H9 (cell line): Measurements from ENCODE around the gene SAC3D1. TPM values are rescaled to one million over a fixed set of nuclear protein-coding genes. Genes with fewer than 3 reads are reported as not detected.

Source experiments
- DNase-seq: peaks from one replicate; pipeline ENCODE4 v3.0.0-alpha.2; 2017
- H2AFZ ChIP-seq: one replicate; pipeline ENCODE4 v1.6.1; 2013; ENCODE audit warnings: mild to moderate bottlenecking, low read length, control low read depth, moderate library complexity
- H2AK5ac ChIP-seq: 2 replicates; pipeline ENCODE4 v1.6.1; 2013; ENCODE audit warnings: low read length, control low read depth, mixed read lengths; ENCODE audit not compliant: insufficient read length
- H2BK120ac ChIP-seq: one replicate; pipeline ENCODE4 v1.6.1; 2013; ENCODE audit warnings: low read depth, mild to moderate bottlenecking, low read length, control low read depth, inconsistent platforms; ENCODE audit not compliant: poor library complexity, severe bottlenecking
- H2BK12ac ChIP-seq: 2 replicates; pipeline ENCODE4 v1.6.1; 2013; ENCODE audit warnings: low read length, control low read depth, mixed read lengths, low read depth; ENCODE audit not compliant: insufficient read length
- H2BK15ac ChIP-seq: 2 replicates; pipeline ENCODE4 v1.6.1; 2013; ENCODE audit warnings: low read depth, low read length, control low read depth
- H2BK20ac ChIP-seq: one replicate; pipeline ENCODE4 v1.6.1; 2013; ENCODE audit warnings: low read depth, mild to moderate bottlenecking, low read length, control low read depth, inconsistent platforms; ENCODE audit not compliant: poor library complexity, severe bottlenecking
- H2BK5ac ChIP-seq: 2 replicates; pipeline ENCODE4 v1.6.1; 2013; ENCODE audit warnings: low read length, control low read depth, mixed read lengths; ENCODE audit not compliant: insufficient read length
- H3K14ac ChIP-seq: 2 replicates; pipeline ENCODE4 v1.6.1; 2013; ENCODE audit warnings: low read length, control low read depth; ENCODE audit not compliant: insufficient read depth
- H3K18ac ChIP-seq: 2 replicates; pipeline ENCODE4 v1.6.1; 2013; ENCODE audit warnings: low read depth, mild to moderate bottlenecking, mixed read lengths, low read length, control low read depth; ENCODE audit not compliant: insufficient read length
- H3K23ac ChIP-seq: 2 replicates; pipeline ENCODE4 v1.6.1; 2013; ENCODE audit warnings: low read length, control low read depth, mixed read lengths, low read depth; ENCODE audit not compliant: insufficient read length
- H3K23me2 ChIP-seq: 2 replicates; pipeline ENCODE4 v1.6.1; 2013; ENCODE audit warnings: low read depth, mild to moderate bottlenecking, mixed read lengths, low read length, control low read depth; ENCODE audit not compliant: insufficient read length, poor library complexity, severe bottlenecking
- H3K27ac ChIP-seq: 2 replicates; pipeline ENCODE4 v1.5.1; 2013; ENCODE audit warnings: low read length, control low read depth, mixed read lengths, low read depth; ENCODE audit not compliant: insufficient read length
- H3K27me3 ChIP-seq: 2 replicates; pipeline ENCODE4 v1.6.1; 2013; ENCODE audit warnings: low read length, control low read depth, inconsistent platforms; ENCODE audit not compliant: insufficient read depth
- H3K4ac ChIP-seq: 2 replicates; pipeline ENCODE4 v1.6.1; 2013; ENCODE audit warnings: low read depth, mild to moderate bottlenecking, control low read depth, inconsistent platforms, low read length, moderate library complexity
- H3K4me1 ChIP-seq: 2 replicates; pipeline ENCODE4 v1.6.1; 2013; ENCODE audit warnings: low read length, control low read depth, inconsistent platforms; ENCODE audit not compliant: insufficient read depth
- H3K4me2 ChIP-seq: 2 replicates; pipeline ENCODE4 v1.6.1; 2013; ENCODE audit warnings: low read length, control low read depth, mixed read lengths; ENCODE audit not compliant: insufficient read length, insufficient read depth
- H3K56ac ChIP-seq: 2 replicates; pipeline ENCODE4 v1.6.1; 2013; ENCODE audit warnings: low read depth, mild to moderate bottlenecking, mixed read lengths, low read length, control low read depth; ENCODE audit not compliant: insufficient read length
- H3K79me1 ChIP-seq: 2 replicates; pipeline ENCODE4 v1.6.1; 2013; ENCODE audit warnings: low read depth, mild to moderate bottlenecking, moderate library complexity, low read length, control low read depth, inconsistent platforms; ENCODE audit not compliant: insufficient read depth, poor library complexity, severe bottlenecking
- H3K79me2 ChIP-seq: 2 replicates; pipeline ENCODE4 v1.6.1; 2013; ENCODE audit warnings: low read length, control low read depth, inconsistent platforms; ENCODE audit not compliant: insufficient read depth
- H3K9ac ChIP-seq: 2 replicates; pipeline ENCODE4 v1.6.1; 2013; ENCODE audit warnings: low read length, control low read depth, mixed read lengths; ENCODE audit not compliant: insufficient read length; ENCODE audit errors: extremely low read depth
- H3K9me3 ChIP-seq: one replicate; pipeline ENCODE4 v1.6.1; 2013; ENCODE audit warnings: low read depth, low read length, inconsistent platforms; ENCODE audit not compliant: control insufficient read depth
- H3T11ph ChIP-seq: one replicate; pipeline ENCODE4 v1.6.1; 2013; ENCODE audit warnings: mild to moderate bottlenecking, low read length, control low read depth, inconsistent platforms
- H4K20me1 ChIP-seq: one replicate; pipeline ENCODE4 v1.6.1; 2013; ENCODE audit not compliant: control insufficient read depth, insufficient read length, insufficient read depth
- H4K5ac ChIP-seq: 2 replicates; pipeline ENCODE4 v1.6.1; 2013; ENCODE audit warnings: low read depth, mild to moderate bottlenecking, mixed read lengths, low read length, control low read depth; ENCODE audit not compliant: insufficient read length
- H4K8ac ChIP-seq: replicated peaks from 2 replicates; pipeline ENCODE4 v1.6.1; 2013; ENCODE audit warnings: low read length, control low read depth, mixed read lengths, low read depth; ENCODE audit not compliant: insufficient read length
- H4K91ac ChIP-seq: 2 replicates; pipeline ENCODE4 v1.6.1; 2013; ENCODE audit warnings: low read depth, mild to moderate bottlenecking, moderate library complexity, mixed read lengths, low read length, control low read depth; ENCODE audit not compliant: insufficient read length
- H3K27ac Mint-ChIP-seq, 3 experiments: 2 replicates in 2 of 3; 3 replicates in 1 of 3; pipeline ENCODE4 v1.8.0; 2020 to 2021; ENCODE audit warnings: mixed read lengths in 3 of 3, mild to moderate bottlenecking in 1 of 3, moderate library complexity in 1 of 3
- H3K27me3 Mint-ChIP-seq: 2 replicates; pipeline ENCODE4 v1.8.0; 2021; ENCODE audit warnings: low read depth, mild to moderate bottlenecking, moderate library complexity, mixed read lengths
- H3K36me3 Mint-ChIP-seq, 3 experiments: 2 replicates in 2 of 3; 3 replicates in 1 of 3; pipeline ENCODE4 v1.8.0; 2020 to 2021; ENCODE audit warnings: low read depth in 3 of 3, mixed read lengths in 3 of 3; ENCODE audit not compliant: insufficient read depth in 1 of 3
- H3K4me1 Mint-ChIP-seq, 2 experiments: 2 replicates each; pipeline ENCODE4 v1.8.0; 2020; ENCODE audit warnings: mixed read lengths in 2 of 2
- H3K4me3 Mint-ChIP-seq, 2 experiments: 2 replicates in 1 of 2; 3 replicates in 1 of 2; pipeline ENCODE4 v1.8.0; 2020 to 2021; ENCODE audit warnings: mild to moderate bottlenecking in 2 of 2, mixed read lengths in 2 of 2, moderate library complexity in 1 of 2
- H3K9me3 Mint-ChIP-seq, 2 experiments: 2 replicates in 1 of 2; 3 replicates in 1 of 2; pipeline ENCODE4 v1.8.0; 2020; ENCODE audit warnings: mild to moderate bottlenecking in 2 of 2, mixed read lengths in 2 of 2, moderate library complexity in 1 of 2
- CTCF ChIP-seq: fragments of 200-600 bp; sonication (generic); conservative IDR thresholded peaks from 3 replicates; pipeline ENCODE4 v1.8.0; 2021; ENCODE audit warnings: antibody characterized with exemption, mild to moderate bottlenecking
- WGBS: extraction: QIAGEN DNeasy Blood & Tissue Kit; methylation state at CpG from one replicate; pipeline ENCODE4 v1.1.7; 2013; ENCODE audit warnings: missing lambda C conversion rate, low lambda C conversion rate, mixed read lengths; ENCODE audit not compliant: insufficient read length; ENCODE audit errors: extremely low coverage; 5-methylcytosine and 5-hydroxymethylcytosine counted together
- total RNA-seq: library from RNA; stranded (reverse); gene quantifications from 2 replicates; pipeline ENCODE4 v1.2.1, GENCODE V29; 2021

Gene SAC3D1
- total RNA-seq, 1 experiment from 2014 or later, result 20.7 TPM

GRCh38 chr11:64999478-64999877 lies 41.5 kb upstream of the SAC3D1 start:
- Histone ChIP-seq H3K27me3 (no peaks in the 10 kb centered on the region), H2BK120ac (no peak overlapping the region), H4K5ac (no peak overlapping the region), H3K4me1 (peaks cover 4% of the 10 kb centered on the region; the same call in 1 of the 2 replicates), H2BK12ac (no peak overlapping the region), H2AFZ (no peak overlapping the region), H3K14ac (no peak overlapping the region), H3K4me2 (no peak overlapping the region), H4K8ac (no peak overlapping the region), H3K56ac (no peak overlapping the region), H3K79me2 (no peaks in the 10 kb centered on the region), H3K27ac (no peak overlapping the region), H2AK5ac (no peak overlapping the region), H3K23ac (no peak overlapping the region), H2BK15ac (no peak overlapping the region), H3K9ac (no peak overlapping the region), H2BK20ac (no peak overlapping the region), H3T11ph (no peak overlapping the region), H3K4ac (no peak overlapping the region), H4K20me1 (no peaks in the 10 kb centered on the region), H4K91ac (no peak overlapping the region), H3K18ac (no peak overlapping the region), H3K9me3 (no peaks in the 10 kb centered on the region), H3K23me2 (no peaks in the 10 kb centered on the region), H3K79me1 (no peaks in the 10 kb centered on the region), H2BK5ac (no peak overlapping the region)
- Mint-ChIP-seq H3K27ac (no peak overlapping the region), H3K27me3 (peaks cover 1% of the 10 kb centered on the region; the same call in 1 of the 2 replicates), H3K4me3 (no peak overlapping the region), H3K4me1 (peaks cover 17 to 21% of the 10 kb centered on the region in 2 experiments), H3K36me3 (no peaks in the 10 kb centered on the region), H3K9me3 (no peaks in the 10 kb centered on the region)
- no peak for DNase-seq
- no CpG with 5 or more reads among the region's 1 CpG for WGBS
- TF ChIP-seq CTCF, result no peak
